NOMO-1 treated with DMSO at 0.1 percent for 48 hours (cell line): Measurements from ENCODE around the gene MCMBP.
"Not testable (repeated sequence)": the region's sequence is repeated elsewhere in the genome, so short reads cannot be mapped to it uniquely, and the experiment has no call there.

ENCODE experiments used
- DNase-seq: peaks from one replicate; lab custom pipeline; 2025; ENCODE audit not compliant: unreplicated experiment; lab: John Stamatoyannopoulos, UW

Gene MCMBP

DNA sequence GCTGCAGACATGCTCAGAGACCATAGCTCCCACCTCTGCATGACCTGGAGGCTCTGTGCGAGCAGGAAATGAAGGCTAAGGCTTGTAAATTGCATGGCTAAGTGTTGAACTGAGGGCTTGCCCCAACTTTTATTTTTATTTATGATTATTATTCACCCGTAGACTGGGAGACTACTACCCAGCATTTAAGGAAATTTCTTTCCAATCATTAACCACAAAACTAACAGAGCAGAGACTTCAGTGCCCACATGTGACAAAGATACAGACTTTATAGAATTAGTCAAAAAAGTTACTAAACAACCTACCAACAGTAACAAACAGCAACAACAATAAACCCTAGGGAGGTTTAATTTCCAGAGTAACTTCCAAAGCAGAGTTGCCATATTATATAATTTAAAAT, 39.7 kb downstream of the MCMBP start:
- DNase-seq: no peak

DNA sequence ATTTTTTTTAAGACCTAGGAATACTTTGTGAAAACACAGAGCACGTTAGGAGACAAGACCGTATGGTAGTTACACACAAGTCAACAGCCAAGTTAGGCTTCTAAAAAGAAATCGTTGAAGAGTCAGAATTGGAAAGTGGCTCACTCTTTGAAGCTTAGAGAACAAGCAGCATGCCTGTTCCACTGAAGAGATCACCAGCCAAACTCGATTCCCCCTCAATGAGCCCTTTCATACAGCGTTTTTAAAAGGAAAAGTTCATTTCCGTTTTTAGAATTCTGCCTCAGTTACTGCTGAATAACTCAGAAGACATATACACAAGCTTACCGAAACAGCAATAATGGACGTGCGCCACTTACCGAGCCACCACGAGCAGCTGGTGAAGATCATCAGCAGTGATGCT, 41.0 kb downstream of the MCMBP start:
- DNase-seq: no peak

- no peak for DNase-seq
Observed at GRCh38 chr10:119830851-119831250, 41.8 kb downstream of the MCMBP start.

- DNase-seq: no peak
Observed at GRCh38 chr10:119829429-119829828, 43.2 kb downstream of the MCMBP start.

GRCh38 chr10:119827430-119827829, 45.2 kb downstream of the MCMBP start:
- no peak for DNase-seq

GRCh38 chr10:119826771-119827170, 45.9 kb downstream of the MCMBP start:
- DNase-seq: no peak

DNA sequence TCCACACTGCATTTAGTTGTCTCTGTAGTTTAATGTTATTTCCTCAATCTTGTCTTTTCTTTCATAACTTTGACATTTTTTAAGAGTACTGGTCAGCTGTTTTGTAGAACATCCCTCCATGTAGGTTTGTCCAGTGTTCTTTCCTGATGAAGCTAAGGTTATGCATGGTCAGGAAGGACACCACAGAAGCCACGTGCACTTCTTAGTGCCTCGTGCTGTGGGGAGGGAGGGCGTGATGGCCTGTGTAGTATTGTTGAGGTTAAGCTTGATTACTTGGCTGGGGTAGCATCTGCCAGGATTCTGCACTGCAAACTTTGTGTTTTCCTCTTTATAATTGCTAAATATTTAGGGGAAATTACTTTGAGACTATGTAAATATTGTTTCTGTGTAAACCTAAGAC, 48.3 kb downstream of the MCMBP start:
- no peak for DNase-seq

DNA sequence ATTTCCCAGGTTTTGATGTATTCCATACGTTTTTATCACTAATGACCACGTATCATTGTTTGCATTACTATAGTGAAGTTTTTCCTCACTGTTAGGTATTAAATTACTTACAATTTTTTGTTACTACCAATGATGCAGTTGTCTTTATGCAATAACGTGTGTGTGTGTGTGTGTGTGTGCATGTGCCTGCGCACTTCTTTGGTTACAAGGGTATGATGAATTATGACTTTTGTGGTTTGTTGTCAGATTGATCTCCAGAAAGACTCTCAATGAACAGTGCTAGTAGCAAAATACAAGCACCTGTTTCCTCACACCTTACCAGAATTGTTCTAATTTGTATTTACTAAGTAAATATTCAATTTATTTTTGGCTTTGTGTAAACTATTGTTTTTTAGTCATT, 51.5 kb downstream of the MCMBP start:
- DNase-seq: peak; percentile 42

DNA sequence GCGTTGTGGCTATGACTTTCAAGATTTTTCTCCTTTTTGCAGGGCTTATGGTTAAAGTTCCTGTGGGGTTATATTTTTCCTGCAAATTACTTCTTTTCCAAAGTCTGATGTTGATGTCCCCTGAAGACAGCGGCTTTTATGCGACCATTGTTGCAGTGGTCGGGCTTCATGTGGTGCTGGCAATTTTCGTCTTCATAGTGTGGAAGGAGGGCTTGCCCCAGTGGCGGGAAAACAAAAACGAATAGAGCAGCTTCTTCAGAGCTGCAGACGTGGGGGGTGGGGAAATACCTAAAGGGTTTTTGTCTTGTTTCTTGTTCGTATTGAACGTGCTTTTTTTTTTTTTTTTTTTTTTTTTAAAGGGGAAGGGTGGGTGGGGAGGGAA, 53.8 kb downstream of the MCMBP start:
- no peak for DNase-seq

DNA sequence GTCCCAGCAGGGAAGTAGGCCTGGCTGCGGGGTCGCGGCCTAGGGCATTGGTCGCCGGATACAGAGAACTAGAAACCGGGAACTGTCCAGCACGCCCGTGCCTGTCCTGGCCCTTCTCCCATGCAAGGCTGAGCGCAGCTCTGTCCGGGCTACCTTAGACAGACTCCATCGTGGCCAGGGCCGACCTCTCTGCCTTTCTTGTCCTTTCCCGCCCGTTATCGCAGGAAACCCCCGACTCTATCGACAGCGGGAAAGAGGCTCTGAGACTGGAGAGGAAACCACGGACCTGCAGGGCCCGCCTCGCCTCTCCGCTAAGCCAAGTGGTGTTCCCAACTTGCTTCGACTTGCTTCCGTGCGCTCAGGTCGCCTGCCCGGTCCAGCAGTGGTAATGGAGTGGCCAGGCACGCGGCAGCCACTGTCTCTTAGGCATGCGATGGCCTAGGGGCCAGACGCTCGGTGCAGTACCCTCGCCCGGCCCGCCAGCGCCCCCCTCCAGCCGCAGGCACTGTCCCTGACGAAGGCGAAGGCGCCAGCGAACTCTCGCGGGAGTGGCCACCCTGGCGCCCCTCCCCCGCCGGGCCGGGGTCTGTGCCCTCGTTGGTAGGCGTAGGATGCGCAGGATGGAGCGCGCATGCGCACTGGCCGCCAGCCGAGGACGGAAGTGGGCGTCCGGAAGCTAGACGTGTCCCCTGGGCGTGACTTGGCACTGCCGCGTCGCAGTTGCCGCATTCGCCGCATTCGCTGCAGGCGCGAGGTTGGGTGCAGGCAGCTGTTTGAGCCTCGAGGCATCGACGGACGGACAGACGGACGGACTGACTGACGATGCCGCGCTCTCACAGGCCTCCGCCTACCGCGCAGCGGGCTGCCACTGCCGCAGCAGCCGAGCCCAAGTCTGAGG, 54.4 kb downstream of the MCMBP start:
- no peak for DNase-seq

DNA sequence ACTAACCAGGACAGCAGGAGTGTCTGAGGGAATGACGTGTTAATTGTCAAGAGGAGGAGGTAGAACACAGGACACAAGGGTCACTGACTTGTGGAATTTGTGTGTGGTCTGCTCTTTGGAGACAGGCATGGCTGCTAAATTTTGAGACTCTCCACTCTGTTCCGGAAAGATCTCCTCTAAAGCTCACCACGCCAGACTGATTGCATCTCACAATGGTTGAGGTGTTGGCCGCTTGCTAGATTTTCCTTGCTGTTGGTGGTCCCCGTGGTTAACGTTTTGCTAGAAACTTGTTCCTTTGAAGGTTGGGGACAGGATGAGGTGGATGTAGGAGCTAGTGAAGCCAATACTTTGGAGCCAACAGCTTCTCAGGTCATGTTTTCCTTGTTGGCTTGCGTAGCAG, 57.0 kb downstream of the MCMBP start:
- no peak for DNase-seq

GRCh38 chr10:119812684-119813083, 60.0 kb downstream of the MCMBP start:
- DNase-seq: no peak

DNA sequence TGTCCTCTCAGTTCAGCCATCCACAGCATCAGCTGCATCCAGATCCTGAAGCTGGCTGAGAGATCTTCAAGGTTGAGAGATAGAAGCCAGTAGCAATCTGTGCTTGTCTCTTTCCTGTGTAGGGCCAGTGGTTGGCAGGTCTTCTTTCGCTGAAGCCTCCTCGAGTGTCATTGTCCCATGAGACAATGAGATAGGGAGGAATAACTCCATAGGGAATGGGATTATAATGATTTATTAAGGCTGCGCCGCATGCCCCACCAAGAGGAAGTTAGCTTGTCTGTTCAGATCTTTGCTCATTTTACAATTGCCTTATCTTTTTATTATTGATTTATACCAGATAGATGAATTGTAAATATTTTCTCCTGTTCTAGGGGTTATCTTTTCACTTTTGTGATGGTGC, 61.5 kb downstream of the MCMBP start:
- no peak for DNase-seq

DNA sequence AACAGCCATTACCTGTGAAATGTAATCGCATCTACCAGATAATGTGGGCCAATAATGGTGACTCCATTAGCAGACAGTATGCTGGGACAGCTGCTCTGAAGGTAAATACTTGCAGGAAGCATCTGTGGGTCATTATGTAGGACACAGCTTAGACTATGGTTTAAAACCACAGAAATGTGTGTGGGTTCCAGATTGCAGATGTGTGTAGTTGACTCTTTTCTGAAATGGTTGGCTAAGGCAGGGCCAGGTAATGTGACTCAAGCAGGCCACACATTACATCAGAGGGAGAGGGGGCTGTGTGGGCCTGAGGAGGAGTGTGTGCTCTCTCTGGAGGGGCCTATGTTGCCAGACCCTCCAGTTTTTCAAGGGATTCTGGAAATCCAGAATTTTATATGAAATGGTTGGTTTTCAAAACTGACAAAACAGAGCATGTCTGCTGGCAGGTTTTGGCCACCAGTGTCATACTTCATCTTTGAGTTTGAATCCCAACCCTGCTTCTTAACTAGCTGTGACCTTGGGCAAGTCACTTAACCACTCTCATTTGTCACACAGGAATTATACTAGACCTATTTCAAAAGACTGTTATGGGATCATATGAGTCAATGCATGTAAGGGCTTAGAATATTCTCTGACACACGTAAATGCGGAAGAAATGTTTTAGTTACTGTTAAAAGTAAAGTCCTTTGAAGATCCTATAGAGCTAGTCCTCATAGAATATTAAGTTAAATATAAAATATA, 64.5 kb downstream of the MCMBP start:
- peak; percentile 84 for DNase-seq

- no peak for DNase-seq
Observed at GRCh38 chr10:119806334-119807130, 66.1 kb downstream of the MCMBP start.

GRCh38 chr10:119805702-119806230, 66.9 kb downstream of the MCMBP start:
- no peak for DNase-seq

- no peak for DNase-seq
Observed at GRCh38 chr10:119803264-119803663, 69.4 kb downstream of the MCMBP start.

- DNase-seq: no peak
Observed at GRCh38 chr10:119801998-119802538, 70.6 kb downstream of the MCMBP start.

- no peak for DNase-seq
Observed at GRCh38 chr10:119801176-119801575, 71.5 kb downstream of the MCMBP start.

- DNase-seq: no peak
Observed at GRCh38 chr10:119796039-119796438, 76.6 kb downstream of the MCMBP start.

DNA sequence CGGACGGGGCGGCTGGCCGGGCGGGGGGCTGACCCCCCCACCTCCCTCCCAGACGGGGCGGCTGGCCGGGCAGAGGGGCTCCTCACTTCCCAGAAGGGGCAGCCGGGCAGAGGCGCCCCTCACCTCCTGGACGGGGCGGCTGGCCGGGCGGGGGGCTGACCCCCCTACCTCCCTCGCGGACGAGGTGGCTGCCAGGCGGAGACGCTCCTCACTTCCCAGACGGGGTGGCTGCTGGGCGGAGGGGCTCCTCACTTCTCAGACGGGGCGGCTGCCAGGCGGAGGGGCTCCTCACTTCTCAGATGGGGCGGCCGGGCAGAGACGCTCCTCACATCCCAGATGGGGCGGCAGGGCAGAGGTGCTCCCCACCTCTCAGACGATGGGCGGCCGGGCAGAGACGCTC, 77.5 kb downstream of the MCMBP start:
- not testable (repeated sequence) for DNase-seq
